ENCODE results near the gene VPS4B.

- TF ChIP-seq CTCF (conservative IDR thresholded peaks at IDR 0.05 in 1 of 2, IDR thresholded peaks at IDR 0.05 in 1 of 2; ENCODE audit: extremely low read depth in 1 of 2, insufficient read depth in 1 of 2, low read depth in 1 of 2, low read length in 2 of 2) (no peak), EZH2 (IDR thresholded peaks at IDR 0.05; ENCODE audit: borderline replicate concordance, low read length) (no peak)
These were observed at the start of gene VPS4B for GRCh38 chr18:63422087-63422863.
